ENCODE data around the gene CBX7. TPM values are rescaled to one million over a fixed set of nuclear protein-coding genes. Genes with fewer than 3 reads are reported as not detected.

The CBX7 gene
- total RNA-seq, 1 experiment from 2014 or later: 3.7 TPM

- H4K5ac ChIP-seq (ENCODE audit: insufficient read length, low read depth, low read length): no peak overlapping the region
- H4K91ac ChIP-seq (ENCODE audit: insufficient read length, low read depth, low read length): no peak overlapping the region
- H3K23me2 ChIP-seq (ENCODE audit: insufficient read length, low read depth, low read length, poor library complexity, severe bottlenecking): no peaks in the 10 kb centered on the region
- H2AFZ ChIP-seq (ENCODE audit: low read length): no peak overlapping the region
- no peaks in the 10 kb centered on the region for H3K27me3 ChIP-seq (ENCODE audit: insufficient read depth, low read length)
- no peak overlapping the region for H3T11ph ChIP-seq (ENCODE audit: low read length)
- H3K9me3 Mint-ChIP-seq: no peaks in the 10 kb centered on the region
- no peak overlapping the region; a peak in 1 of 7 replicates for H3K27ac Mint-ChIP-seq
- no peak overlapping the region for H3K9ac ChIP-seq (ENCODE audit: extremely low read depth, insufficient read length, low read length)
- no peaks in the 10 kb centered on the region for H3K79me2 ChIP-seq (ENCODE audit: insufficient read depth, low read length)
- no peaks in the 10 kb centered on the region for H3K9me3 ChIP-seq (ENCODE audit: control insufficient read depth, low read depth, low read length)
- H3K56ac ChIP-seq (ENCODE audit: insufficient read length, low read depth, low read length): no peak overlapping the region
- no peak overlapping the region for H2BK20ac ChIP-seq (ENCODE audit: low read depth, low read length, poor library complexity, severe bottlenecking)
- no peaks in the 10 kb centered on the region; a peak in 1 of 7 replicates for H3K36me3 Mint-ChIP-seq (ENCODE audit: insufficient read depth in 1 of 3, low read depth in 3 of 3)
- H3K27me3 Mint-ChIP-seq (ENCODE audit: low read depth): peaks cover 3% of the 10 kb centered on the region; the same call in 1 of the 2 replicates
- H2BK5ac ChIP-seq (ENCODE audit: insufficient read length, low read length): no peak overlapping the region
- peaks cover 31 to 39% of the 10 kb centered on the region in 2 experiments for H3K4me1 Mint-ChIP-seq
- H3K18ac ChIP-seq (ENCODE audit: insufficient read length, low read depth, low read length): no peak overlapping the region
- DNase-seq: peak; percentile 35
- no peak overlapping the region for H2BK12ac ChIP-seq (ENCODE audit: insufficient read length, low read depth, low read length)
- H4K8ac ChIP-seq (replicated peaks; ENCODE audit: insufficient read length, low read depth, low read length): no peak overlapping the region
- no peak overlapping the region for H2AK5ac ChIP-seq (ENCODE audit: insufficient read length, low read length)
- no peaks in the 10 kb centered on the region for H3K79me1 ChIP-seq (ENCODE audit: insufficient read depth, low read depth, low read length, poor library complexity, severe bottlenecking)
- H3K4ac ChIP-seq (ENCODE audit: low read depth, low read length): no peak overlapping the region
- no peak overlapping the region for H3K23ac ChIP-seq (ENCODE audit: insufficient read length, low read depth, low read length)
- no CpG with 5 or more reads among the region's 35 CpGs for WGBS (ENCODE audit: extremely low coverage, insufficient read length, low lambda C conversion rate)
- no peak overlapping the region for H3K14ac ChIP-seq (ENCODE audit: insufficient read depth, low read length)
- no peak for TF ChIP-seq CTCF (conservative IDR thresholded peaks at IDR 0.05)
- H2BK15ac ChIP-seq (ENCODE audit: low read depth, low read length): no peak overlapping the region
- peaks cover 4% of the 10 kb centered on the region; the same call in 1 of the 2 replicates for H3K4me1 ChIP-seq (ENCODE audit: insufficient read depth, low read length)
- no peak overlapping the region for H3K27ac ChIP-seq (ENCODE audit: insufficient read length, low read depth, low read length)
- no peak overlapping the region for H3K4me3 Mint-ChIP-seq
- H3K4me2 ChIP-seq (ENCODE audit: insufficient read depth, insufficient read length, low read length): no peak overlapping the region
- H2BK120ac ChIP-seq (ENCODE audit: low read depth, low read length, poor library complexity, severe bottlenecking): no peak overlapping the region
- no peaks in the 10 kb centered on the region for H4K20me1 ChIP-seq (ENCODE audit: control insufficient read depth, insufficient read depth, insufficient read length)
These were observed 18.0 kb downstream of the CBX7 start for GRCh38 chr22:39134366-39135091.

All from H9 (cell line).